ENCODE measurements around the gene TTI1.

The TTI1 gene

GRCh38 chr20:37986044-37986858 is 47.0 kb downstream of the TTI1 start:
- POLR2A ChIA-PET: no interaction called here

DNA sequence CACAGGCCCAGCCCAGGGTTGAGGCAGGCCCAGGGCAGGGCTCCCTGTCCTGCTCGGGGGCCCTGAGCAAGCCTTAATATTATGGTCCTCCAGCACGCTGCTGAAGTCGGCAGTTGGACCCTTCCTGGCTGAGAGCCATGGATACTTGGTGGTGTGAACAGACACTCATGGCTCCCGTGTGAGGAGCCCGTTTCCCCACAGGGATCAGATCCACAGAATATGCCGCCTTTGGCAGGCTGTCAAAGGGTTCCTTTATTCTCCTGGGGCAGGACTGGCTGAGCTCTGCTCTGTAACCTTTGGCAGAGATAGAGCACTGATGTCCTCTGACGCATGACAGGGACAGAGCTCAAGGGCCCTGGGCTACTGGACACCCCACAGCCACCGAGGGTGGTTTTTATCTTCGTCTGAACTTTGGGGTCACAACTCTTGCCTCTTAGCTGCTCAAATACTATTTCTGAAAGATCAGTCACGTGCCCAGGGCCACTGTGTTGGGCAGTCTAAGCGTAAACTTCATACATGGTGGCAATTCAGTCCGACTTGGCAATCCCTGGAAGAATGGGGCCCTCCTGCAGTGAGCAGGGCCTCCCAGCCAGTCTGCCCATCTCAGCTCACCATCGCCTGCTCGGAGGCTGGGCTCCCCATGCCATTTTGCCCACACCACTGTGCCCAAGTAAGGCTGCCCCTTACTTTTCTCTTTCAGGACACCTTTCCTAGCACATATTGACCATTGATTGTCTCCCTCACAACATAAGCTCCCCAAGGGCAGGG is 49.1 kb downstream of the TTI1 start:
- TF ChIP-seq CTCF (IDR thresholded peaks at IDR 0.05; ENCODE audit: insufficient read depth, low read length, missing control alignments): no peak
- ChIA-PET CTCF (interaction anchor here (1.2 to 1.5 kb wide), 2 partner anchors 9 kb away, joined by 3 to 6 read pairs; no protein-coding TSS in a partner anchor), POLR2A (no interaction called here)
- H3K4me3 ChIP-seq (ENCODE audit: low read depth, low read length): no peak overlapping the region
- DNase-seq (ENCODE audit: low read depth, low spot score): no peak

More at GRCh38 chr20:37986044-37986858, 47.0 kb downstream of the TTI1 start:
- CTCF ChIA-PET: interaction anchor here (2.4 kb wide), 1 partner anchor 422 kb away, joined by 6 read pairs; no protein-coding TSS in a partner anchor
- no peak for DNase-seq (ENCODE audit: low read depth, low spot score)
- TF ChIP-seq CTCF (IDR thresholded peaks at IDR 0.05; ENCODE audit: insufficient read depth, low read length, missing control alignments): no peak
- no peak overlapping the region for H3K4me3 ChIP-seq (ENCODE audit: low read depth, low read length)

DNA sequence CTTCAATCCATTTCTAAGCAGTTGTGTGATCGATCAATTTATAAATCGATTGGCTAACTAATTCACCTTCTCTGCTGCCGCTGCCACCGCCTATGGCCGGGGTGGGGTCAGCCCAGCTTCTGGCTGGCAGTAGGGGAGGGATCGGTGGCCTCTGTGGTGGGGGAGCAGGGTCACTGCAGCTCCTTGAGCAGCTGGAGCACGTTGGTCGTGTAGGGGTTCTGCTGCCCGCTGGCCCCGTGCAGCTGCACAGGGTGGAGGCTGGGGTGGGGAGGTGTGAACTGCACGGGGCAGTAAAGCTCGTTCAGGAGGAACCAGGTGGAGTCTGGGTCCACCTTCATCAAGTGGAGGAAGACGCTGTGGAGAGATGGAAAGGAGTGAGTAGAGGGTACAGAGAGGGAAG is 50.0 kb downstream of the TTI1 start:
- CTCF ChIA-PET: interaction anchor here (1.2 kb wide), 1 partner anchor 9 kb away, joined by 5 read pairs; no protein-coding TSS in a partner anchor

DNA sequence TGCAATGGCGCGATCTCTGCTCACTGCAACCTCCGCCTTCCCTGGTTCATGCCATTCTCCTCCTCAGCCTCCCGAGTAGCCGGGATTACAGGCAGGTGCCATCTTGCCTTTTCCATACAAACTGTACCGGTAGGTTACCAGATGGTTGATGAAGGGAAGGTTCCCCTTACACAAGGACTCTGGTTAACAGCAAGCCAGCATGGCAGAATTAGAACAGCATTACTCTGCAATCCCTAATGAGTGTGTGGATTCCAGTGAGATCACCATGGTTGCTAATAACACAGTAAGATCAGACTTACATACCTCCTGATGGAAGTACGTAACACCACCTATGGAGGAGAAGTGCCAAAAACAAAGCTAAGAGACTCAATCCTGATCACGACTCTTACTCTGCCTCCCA is 51.7 kb downstream of the TTI1 start:
- ChIA-PET POLR2A (no interaction called here), CTCF (no interaction called here)
- no peak for DNase-seq (ENCODE audit: low read depth, low spot score)
- TF ChIP-seq CTCF (IDR thresholded peaks at IDR 0.05; ENCODE audit: insufficient read depth, low read length, missing control alignments): no peak
- H3K4me3 ChIP-seq (ENCODE audit: low read depth, low read length): no peak overlapping the region

More for the DNA sequence above, 50.0 kb downstream of the TTI1 start:
- POLR2A ChIA-PET: no interaction called here
- no peak for TF ChIP-seq CTCF (IDR thresholded peaks at IDR 0.05; ENCODE audit: insufficient read depth, low read length, missing control alignments)
- H3K4me3 ChIP-seq (ENCODE audit: low read depth, low read length): no peak overlapping the region
- DNase-seq (ENCODE audit: low read depth, low spot score): no peak

GRCh38 chr20:37980876-37981275 is 52.4 kb downstream of the TTI1 start:
- CTCF ChIA-PET: interaction anchor here (1.3 to 1.9 kb wide), 2 partner anchors 12 to 14 kb away, joined by 4 to 6 read pairs; no protein-coding TSS in a partner anchor
- no peak for DNase-seq (ENCODE audit: low read depth, low spot score)
- no peak overlapping the region for H3K4me3 ChIP-seq (ENCODE audit: low read depth, low read length)
- POLR2A ChIA-PET: no interaction called here
- TF ChIP-seq CTCF (IDR thresholded peaks at IDR 0.05; ENCODE audit: insufficient read depth, low read length, missing control alignments): no peak

DNA sequence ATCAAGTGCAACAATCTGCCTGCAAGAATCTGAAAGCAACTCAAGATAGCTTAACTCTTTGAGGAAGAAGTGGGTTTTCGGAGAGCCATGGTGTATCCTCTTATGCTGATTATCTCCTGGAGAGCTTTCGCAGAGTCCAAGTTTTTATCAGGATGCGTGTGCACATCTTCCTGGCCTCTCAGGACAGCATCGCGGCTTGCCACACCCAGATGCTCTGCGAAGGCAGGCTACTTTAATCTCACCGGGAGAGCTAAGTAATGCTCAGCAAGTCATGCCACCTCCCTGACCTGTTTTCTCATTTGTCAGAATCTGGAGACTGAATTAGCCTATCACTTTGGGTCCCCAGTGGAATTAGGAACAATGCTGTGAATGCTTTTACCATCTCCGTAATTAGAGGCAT is 52.9 kb downstream of the TTI1 start:
- no peak overlapping the region for H3K4me3 ChIP-seq (ENCODE audit: low read depth, low read length)
- ChIA-PET CTCF (interaction anchor here (1.3 to 1.9 kb wide), 2 partner anchors 12 to 14 kb away, joined by 4 to 6 read pairs; no protein-coding TSS in a partner anchor), POLR2A (no interaction called here)
- DNase-seq (ENCODE audit: low read depth, low spot score): no peak
- TF ChIP-seq CTCF (IDR thresholded peaks at IDR 0.05; ENCODE audit: insufficient read depth, low read length, missing control alignments): no peak

Data from AG04449 (cell line).